ENCODE results near the gene OXLD1. TPM values are rescaled to one million over a fixed set of nuclear protein-coding genes. Genes with fewer than 3 reads are reported as not detected.

OXLD1 gene
- polyA plus RNA-seq, 1 donor (not counting 4 experiments of a cell fraction or from before 2014, with no cell fraction given), result 16.3 TPM

- dilution Hi-C loops (cut with MboI; ENCODE audit: extremely low pct_ligation_motif_present, low sequenced_read_pairs), result no loop called here
- Histone ChIP-seq H4K20me1 (ENCODE audit: control insufficient read depth, extremely low read depth, insufficient read depth, low read length) (no peaks in the 10 kb centered on the region), H3K9me3 (ENCODE audit: control insufficient read depth, low read depth, low read length) (no peaks in the 10 kb centered on the region), H3K4me2 (ENCODE audit: control insufficient read depth, extremely low read depth, insufficient read depth, low read depth, low read length) (peak overlapping the region; percentile 93), H3K9me1 (ENCODE audit: control insufficient read depth, extremely low read depth, insufficient read depth, low read length) (no peaks in the 10 kb centered on the region), H3K79me2 (ENCODE audit: control insufficient read depth, insufficient read depth, low read length) (peaks cover 44% of the 10 kb centered on the region), H2AFZ (ENCODE audit: control insufficient read depth, low read length) (peak overlapping the region; percentile 64), H3K9ac (ENCODE audit: control insufficient read depth, extremely low read depth, insufficient read depth, low read length) (peak overlapping the region; percentile 92), H3K27me3 (ENCODE audit: control insufficient read depth, extremely low read depth, insufficient read depth, low read length) (no peaks in the 10 kb centered on the region), H3K4me3 (ENCODE audit: control insufficient read depth in 2 of 3, extremely low read depth in 1 of 3, insufficient read depth in 2 of 3, low read depth in 1 of 3, low read length in 3 of 3) (peak overlapping the region; percentile 74 to 89 (median 83)), H3K27ac (ENCODE audit: control insufficient read depth, insufficient read depth, low read length) (peak overlapping the region; percentile 79), H3K4me1 (ENCODE audit: control insufficient read depth, extremely low read depth, insufficient read depth, low read length) (peaks cover 25% of the 10 kb centered on the region), H3K36me3 (ENCODE audit: control insufficient read depth in 2 of 2, extremely low read depth in 1 of 2, insufficient read depth in 2 of 2, low read length in 2 of 2) (peaks cover 16 to 29% of the 10 kb centered on the region in 2 experiments)
- no peak for DNase-seq (ENCODE audit: low read depth, low spot score)
- FAIRE-seq, result no peak
- TF ChIP-seq EZH2 (IDR thresholded peaks at IDR 0.05; ENCODE audit: low read length) (no peak), CTCF (optimal IDR thresholded peaks at IDR 0.05 in 1 of 3, IDR thresholded peaks at IDR 0.05 in 1 of 3, conservative IDR thresholded peaks at IDR 0.05 in 1 of 3; ENCODE audit: extremely low read depth in 1 of 3, insufficient read depth in 2 of 3, low read length in 3 of 3) (no peak)
Measured at GRCh38 chr17:81665205-81666091, 957 bp downstream of the OXLD1 start.

- dilution Hi-C loops (cut with MboI; ENCODE audit: extremely low pct_ligation_motif_present, low sequenced_read_pairs), result no loop called here
- H3K36me3 ChIP-seq (ENCODE audit: control insufficient read depth in 2 of 2, extremely low read depth in 1 of 2, insufficient read depth in 2 of 2, low read length in 2 of 2), result peaks cover 9 to 17% of the 10 kb centered on the region in 2 experiments
- no peak overlapping the region for H3K27ac ChIP-seq (ENCODE audit: control insufficient read depth, insufficient read depth, low read length)
- no peak for FAIRE-seq
- TF ChIP-seq CTCF (optimal IDR thresholded peaks at IDR 0.05 in 1 of 3, IDR thresholded peaks at IDR 0.05 in 1 of 3, conservative IDR thresholded peaks at IDR 0.05 in 1 of 3; ENCODE audit: extremely low read depth in 1 of 3, insufficient read depth in 2 of 3, low read length in 3 of 3) (no peak), EZH2 (IDR thresholded peaks at IDR 0.05; ENCODE audit: low read length) (no peak)
- DNase-seq (ENCODE audit: low read depth, low spot score), result no peak
- H3K9me3 ChIP-seq (ENCODE audit: control insufficient read depth, low read depth, low read length), result no peaks in the 10 kb centered on the region
- H4K20me1 ChIP-seq (ENCODE audit: control insufficient read depth, extremely low read depth, insufficient read depth, low read length), result no peaks in the 10 kb centered on the region
- H3K4me1 ChIP-seq (ENCODE audit: control insufficient read depth, extremely low read depth, insufficient read depth, low read length), result peaks cover 27% of the 10 kb centered on the region
- H3K27me3 ChIP-seq (ENCODE audit: control insufficient read depth, extremely low read depth, insufficient read depth, low read length), result no peaks in the 10 kb centered on the region
- no peak overlapping the region for H2AFZ ChIP-seq (ENCODE audit: control insufficient read depth, low read length)
- H3K4me3 ChIP-seq (ENCODE audit: control insufficient read depth in 2 of 3, extremely low read depth in 1 of 3, insufficient read depth in 2 of 3, low read depth in 1 of 3, low read length in 3 of 3), result no peak overlapping the region
- H3K9me1 ChIP-seq (ENCODE audit: control insufficient read depth, extremely low read depth, insufficient read depth, low read length), result no peaks in the 10 kb centered on the region
- peaks cover 34% of the 10 kb centered on the region for H3K79me2 ChIP-seq (ENCODE audit: control insufficient read depth, insufficient read depth, low read length)
- H3K4me2 ChIP-seq (ENCODE audit: control insufficient read depth, extremely low read depth, insufficient read depth, low read depth, low read length), result no peak overlapping the region
- H3K9ac ChIP-seq (ENCODE audit: control insufficient read depth, extremely low read depth, insufficient read depth, low read length), result no peak overlapping the region
Measured at GRCh38 chr17:81664051-81664470, 2.3 kb downstream of the OXLD1 start.

Measured in keratinocyte (primary cell).